Neural cell (in vitro differentiated cells): ENCODE measurements around the gene MTPN. TPM values are rescaled to one million over a fixed set of nuclear protein-coding genes. Genes with fewer than 3 reads are reported as not detected.

Experiments
- H2AFZ ChIP-seq: fragments of 200-600, 300-800 bp; sonication (generic), shearing (Covaris generic); 2 replicates; pipeline ENCODE4 v1.6.0; 2014; ENCODE audit warnings: low read depth, mild to moderate bottlenecking, antibody characterized with exemption, low read length, moderate library complexity
- H3F3A ChIP-seq: fragments of 200-600 bp; shearing (Covaris generic); 2 replicates; pipeline ENCODE4 v1.6.1; 2016; ENCODE audit warnings: mild to moderate bottlenecking, moderate library complexity, mixed read lengths, antibody characterized with exemption, low read length; ENCODE audit not compliant: insufficient read depth, poor library complexity, severe bottlenecking
- H3K27ac ChIP-seq: fragments of 200-600, 300-800 bp; sonication (generic), shearing (Covaris generic); 2 replicates; pipeline ENCODE4 v1.5.1; 2014; ENCODE audit warnings: mild to moderate bottlenecking, low read length, moderate library complexity
- H3K27me3 ChIP-seq: fragments of 300-800, 200-600 bp; sonication (generic), shearing (Covaris generic); 2 replicates; pipeline ENCODE4 v1.6.0; 2014; ENCODE audit warnings: mild to moderate bottlenecking, low read depth, low read length, moderate library complexity; ENCODE audit not compliant: insufficient read depth
- H3K36me3 ChIP-seq: fragments of 300-800, 200-600 bp; sonication (generic), shearing (Covaris generic); 2 replicates; pipeline ENCODE4 v1.5.1; 2014; ENCODE audit warnings: mild to moderate bottlenecking, antibody characterized with exemption, low read length, moderate library complexity; ENCODE audit not compliant: insufficient read depth
- H3K4me2 ChIP-seq: fragments of 300-800, 200-600 bp; sonication (generic), shearing (Covaris generic); 2 replicates; pipeline ENCODE4 v1.6.0; 2014; ENCODE audit warnings: mild to moderate bottlenecking, low read length
- H3K4me3 ChIP-seq: fragments of 300-800, 200-600 bp; sonication (generic), shearing (Covaris generic); 2 replicates; pipeline ENCODE4 v1.5.1; 2014; ENCODE audit warnings: mild to moderate bottlenecking, low read length, moderate library complexity
- H3K79me2 ChIP-seq: fragments of 200-600 bp; shearing (Covaris generic); replicated peaks from 2 replicates; pipeline ENCODE4 v1.6.0; 2014; ENCODE audit warnings: mild to moderate bottlenecking, low read length, moderate library complexity; ENCODE audit not compliant: insufficient read depth
- H3K9ac ChIP-seq: fragments of 300-800, 200-600 bp; sonication (generic), shearing (Covaris generic); 2 replicates; pipeline ENCODE4 v1.6.1; 2016; ENCODE audit warnings: mild to moderate bottlenecking, low read length, mixed read lengths
- H3K9me2 ChIP-seq: fragments of 200-600 bp; shearing (Covaris generic); 2 replicates; pipeline ENCODE4 v1.6.1; 2016; ENCODE audit warnings: mild to moderate bottlenecking, low read length, mixed read lengths; ENCODE audit not compliant: insufficient read depth
- H3K9me3 ChIP-seq: fragments of 200-600, 300-800 bp; sonication (generic), shearing (Covaris generic); 2 replicates; pipeline ENCODE4 v1.6.1; 2016; ENCODE audit warnings: mild to moderate bottlenecking, mixed run types, low read length, moderate library complexity, mixed read lengths
- H4K20me1 ChIP-seq: fragments of 200-600 bp; shearing (Covaris generic); 2 replicates; pipeline ENCODE4 v1.6.1; 2016; ENCODE audit warnings: mild to moderate bottlenecking, mixed run types; ENCODE audit not compliant: insufficient read depth
- CTCF ChIP-seq: fragments of 450-650 bp; IDR thresholded peaks from 2 replicates; pipeline ENCODE4 v1.5.1; 2014; ENCODE audit warnings: antibody characterized with exemption, mild to moderate bottlenecking, moderate library complexity; ENCODE audit not compliant: poor library complexity, severe bottlenecking
- EP300 ChIP-seq: fragments of 450-650 bp; conservative IDR thresholded peaks from 2 replicates; pipeline ENCODE4 v1.6.1; 2014; ENCODE audit warnings: antibody characterized with exemption, mild to moderate bottlenecking, moderate library complexity; ENCODE audit not compliant: poor library complexity, severe bottlenecking
- EZH2 ChIP-seq: fragments of 200-600, 300-800 bp; shearing (Covaris generic), sonication (generic); IDR thresholded peaks from 2 replicates; pipeline ENCODE4 v1.6.1; 2014; ENCODE audit warnings: antibody characterized with exemption, low read length, borderline replicate concordance, mild to moderate bottlenecking; ENCODE audit not compliant: insufficient read depth, poor library complexity, severe bottlenecking
- MXI1 ChIP-seq: fragments of 450-650 bp; conservative IDR thresholded peaks from 2 replicates; pipeline ENCODE4 v1.6.1; 2014; ENCODE audit warnings: antibody characterized with exemption, mild to moderate bottlenecking; ENCODE audit not compliant: poor library complexity, severe bottlenecking
- POLR2AphosphoS5 ChIP-seq: IDR thresholded peaks from 2 replicates; pipeline ENCODE4 v1.6.1; 2012
- RAD21 ChIP-seq: fragments of 450-650 bp; conservative IDR thresholded peaks from 2 replicates; pipeline ENCODE4 v1.6.1; 2014; ENCODE audit warnings: antibody characterized with exemption, mild to moderate bottlenecking, moderate library complexity
- REST ChIP-seq: IDR thresholded peaks from 2 replicates; pipeline ENCODE4 v1.6.1; 2012; ENCODE audit warnings: borderline replicate concordance
- SMC3 ChIP-seq: fragments of 450-650 bp; conservative IDR thresholded peaks from 2 replicates; pipeline ENCODE4 v1.6.1; 2014; ENCODE audit warnings: antibody characterized with exemption, mild to moderate bottlenecking, moderate library complexity; ENCODE audit not compliant: poor library complexity
- TAF1 ChIP-seq: IDR thresholded peaks from 2 replicates; pipeline ENCODE4 v1.6.1; 2012; ENCODE audit warnings: low read depth
- polyA plus RNA-seq: library from polyadenylated mRNA; depleted of rRNA; stranded (reverse); fragments of >200 nt; gene quantifications from 2 replicates; pipeline ENCODE4 v1.2.3, GENCODE V29; 2014

MTPN gene
- polyA plus RNA-seq, 1 donor from 2014 or later = 133 TPM

- Histone ChIP-seq H3K9ac (no peak overlapping the region), H3K4me2 (no peak overlapping the region), H2AFZ (no peak overlapping the region), H3K27me3 (no peaks in the 10 kb centered on the region), H3K9me2 (no peaks in the 10 kb centered on the region), H3K9me3 (no peaks in the 10 kb centered on the region), H3K4me3 (no peak overlapping the region), H3K27ac (no peak overlapping the region), H3K79me2 (no peaks in the 10 kb centered on the region), H3K36me3 (no peaks in the 10 kb centered on the region), H4K20me1 (no peaks in the 10 kb centered on the region), H3F3A (no peaks in the 10 kb centered on the region)
- TF ChIP-seq EP300 = no peak
- no peak for TF ChIP-seq SMC3
- TF ChIP-seq CTCF = no peak
- no peak for TF ChIP-seq MXI1
- no peak for TF ChIP-seq RAD21
- TF ChIP-seq EZH2 = no peak
- TF ChIP-seq REST = no peak
- no peak for TF ChIP-seq TAF1
Observed at GRCh38 chr7:136023134-136023869, 46.1 kb upstream of the MTPN start.

- Histone ChIP-seq H3K9ac (no peak overlapping the region), H3K9me3 (no peaks in the 10 kb centered on the region), H3F3A (no peaks in the 10 kb centered on the region)
Observed at GRCh38 chr7:136020556-136020955, 43.4 kb upstream of the MTPN start.

More at GRCh38 chr7:136020556-136020955, 43.4 kb upstream of the MTPN start:
- TF ChIP-seq EP300 (no peak), MXI1 (no peak), CTCF (no peak), REST (no peak), RAD21 (no peak), TAF1 (no peak), EZH2 (no peak), SMC3 (no peak), POLR2AphosphoS5 (no peak)
- Histone ChIP-seq H2AFZ (no peak overlapping the region), H3K79me2 (no peaks in the 10 kb centered on the region), H3K36me3 (no peaks in the 10 kb centered on the region), H4K20me1 (no peaks in the 10 kb centered on the region), H3K27ac (no peak overlapping the region), H3K27me3 (no peaks in the 10 kb centered on the region), H3K4me2 (no peak overlapping the region), H3K9me2 (no peaks in the 10 kb centered on the region), H3K4me3 (no peak overlapping the region)
